DMS79 (cell line): Measurements from ENCODE around the gene DRC3.
"Not testable (repeated sequence)": the region's sequence is repeated elsewhere in the genome, so short reads cannot be mapped to it uniquely, and the experiment has no call there.

ENCODE experiments used
- DNase-seq: peaks from one replicate; lab custom pipeline; 2025; lab: John Stamatoyannopoulos, UW

DRC3 gene

GRCh38 chr17:17993366-17993765 is 20.7 kb downstream of the DRC3 start:
- DNase-seq, result no peak

DNA sequence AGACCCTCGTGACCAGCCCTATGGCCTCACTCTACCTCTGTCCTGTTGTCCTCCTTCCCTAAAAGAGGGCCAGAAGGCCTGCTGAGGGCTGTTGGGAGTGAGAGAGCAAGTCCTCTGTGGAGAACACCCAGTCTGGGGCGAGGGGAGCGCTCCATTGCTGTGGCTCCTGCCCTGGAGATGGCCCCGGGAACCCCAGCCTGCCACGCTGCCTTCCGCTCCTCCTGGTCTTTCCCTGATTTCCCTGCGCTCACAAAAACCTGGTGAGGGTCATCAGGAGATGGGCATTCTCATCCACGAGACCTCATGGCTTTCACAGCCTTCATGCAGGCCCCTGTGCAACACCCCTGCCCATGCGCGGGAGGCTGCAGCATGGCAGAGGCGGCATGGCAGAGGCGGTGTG is 21.2 kb downstream of the DRC3 start:
- no peak for DNase-seq

DNA sequence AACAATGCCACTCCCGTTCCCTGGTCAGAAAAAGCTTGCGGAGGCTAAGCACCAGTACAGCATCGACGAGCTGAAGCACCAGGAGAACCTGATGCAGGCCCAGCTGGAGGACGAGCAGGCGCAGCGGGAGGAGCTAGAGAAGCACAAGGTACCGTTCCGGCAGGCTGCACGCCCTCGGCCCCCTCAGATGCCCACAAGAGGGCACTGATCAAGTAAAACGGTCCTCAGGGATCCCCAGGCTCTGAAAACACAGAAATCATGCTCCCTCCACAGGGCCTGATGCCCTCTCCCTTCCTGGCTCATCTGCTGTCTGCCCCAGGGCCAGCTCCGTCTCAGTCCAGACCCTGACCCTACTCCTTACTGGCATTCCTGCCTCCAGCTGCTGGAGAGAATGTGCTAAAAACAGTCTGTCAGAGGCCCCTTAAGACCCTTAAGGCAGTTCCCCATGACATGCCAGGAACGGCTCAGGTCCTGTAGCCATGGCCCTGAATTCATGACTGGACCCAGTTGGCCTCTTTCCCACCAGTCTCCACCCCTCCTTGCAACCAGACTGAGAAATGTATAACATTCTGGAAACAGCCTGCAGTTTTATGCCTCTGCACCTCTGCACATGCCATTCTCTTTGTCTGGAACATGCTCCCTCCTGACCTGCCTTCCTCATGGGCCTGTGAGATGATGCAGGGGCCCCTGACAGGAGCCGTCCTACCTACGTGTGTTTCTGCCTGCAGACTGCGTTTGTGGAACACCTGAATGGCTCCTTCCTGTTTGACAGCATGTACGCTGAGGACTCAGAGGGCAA is 21.8 kb downstream of the DRC3 start:
- no peak for DNase-seq

GRCh38 chr17:17995887-17996286 is 23.2 kb downstream of the DRC3 start:
- DNase-seq, result not testable (repeated sequence)

DNA sequence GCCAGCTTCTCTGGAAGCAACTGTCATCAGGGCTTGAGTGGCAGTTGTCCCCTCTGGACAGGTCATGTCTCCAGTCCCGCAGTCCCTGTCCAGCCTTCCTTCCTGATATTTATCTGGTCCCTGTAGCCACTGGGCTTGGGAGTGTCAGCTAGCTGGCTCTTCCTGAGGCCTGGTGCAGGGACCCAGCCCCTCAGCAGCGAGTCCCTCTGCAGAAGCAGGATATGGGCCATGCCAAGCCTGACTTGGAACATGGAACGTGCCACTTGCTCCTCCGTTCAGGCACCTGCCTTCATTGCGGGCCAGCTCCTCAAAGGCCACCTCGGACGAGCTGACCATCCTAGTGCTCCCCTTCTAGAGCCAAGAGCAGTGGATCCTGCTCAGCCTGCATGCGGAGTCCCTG is 26.3 kb downstream of the DRC3 start:
- DNase-seq, result no peak

- DNase-seq, result no peak
Observed at GRCh38 chr17:17999364-18000029, 26.8 kb downstream of the DRC3 start.

GRCh38 chr17:18000030-18000408 is 27.4 kb downstream of the DRC3 start:
- DNase-seq, result no peak

DNA sequence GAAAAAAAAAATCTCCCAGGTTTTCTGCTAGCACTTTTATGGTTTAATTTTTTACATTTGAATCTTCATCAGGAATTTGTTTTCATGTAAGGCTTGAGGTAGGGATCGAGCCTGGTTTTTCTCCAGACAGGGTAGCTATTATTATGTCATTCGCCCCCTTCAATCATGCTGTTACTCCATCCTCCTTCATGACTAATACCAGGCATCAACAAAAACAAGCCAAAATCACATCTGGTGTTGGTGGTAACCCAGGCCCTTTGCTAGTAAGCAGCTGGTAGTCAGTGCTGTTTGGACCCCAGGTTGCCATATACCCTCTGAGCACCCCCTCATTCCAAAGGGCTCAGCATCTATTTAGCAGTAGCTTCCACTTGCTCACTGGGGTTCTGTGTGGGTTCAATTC is 29.5 kb downstream of the DRC3 start:
- no peak for DNase-seq

DNA sequence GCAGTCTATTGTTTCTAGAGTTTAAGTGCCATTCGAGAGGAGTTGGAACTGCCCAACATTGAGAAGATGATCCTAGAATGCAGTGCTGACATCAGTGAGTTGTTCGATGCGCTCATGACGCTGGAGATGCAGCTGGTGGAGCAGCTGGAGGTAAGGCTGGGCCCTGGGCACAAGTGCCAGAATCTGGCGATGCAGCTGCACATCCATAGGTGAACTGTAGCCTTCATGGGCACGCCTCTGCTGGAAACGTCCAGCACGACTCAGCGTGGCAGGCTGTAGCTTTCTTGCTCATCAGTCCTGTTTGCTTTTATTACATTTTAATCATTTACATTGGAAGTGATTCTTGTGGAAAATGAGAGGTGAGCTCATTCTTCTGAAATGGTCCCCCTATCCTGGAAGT is 31.7 kb downstream of the DRC3 start:
- peak; percentile 30 for DNase-seq

DNA sequence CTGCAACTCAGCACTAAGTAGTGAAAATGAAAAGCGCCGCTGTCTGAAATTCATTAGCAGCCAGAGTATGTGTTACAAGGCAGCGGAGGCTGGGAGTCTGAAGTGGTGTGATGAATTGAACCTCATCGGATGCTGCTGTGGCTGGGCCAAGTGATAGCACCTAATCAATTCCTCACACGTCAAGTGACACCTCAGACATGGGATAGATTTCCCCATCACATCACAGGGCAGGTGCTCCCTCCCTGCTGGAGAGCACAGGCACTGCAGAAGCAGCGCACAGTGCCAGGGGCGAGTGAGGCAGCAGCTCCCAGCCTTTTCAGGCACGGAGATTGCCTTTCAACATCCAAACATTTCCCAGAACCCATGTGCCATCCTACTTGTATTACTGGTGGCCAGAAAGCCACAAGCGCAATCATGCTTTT is 32.2 kb downstream of the DRC3 start:
- no peak for DNase-seq

DNA sequence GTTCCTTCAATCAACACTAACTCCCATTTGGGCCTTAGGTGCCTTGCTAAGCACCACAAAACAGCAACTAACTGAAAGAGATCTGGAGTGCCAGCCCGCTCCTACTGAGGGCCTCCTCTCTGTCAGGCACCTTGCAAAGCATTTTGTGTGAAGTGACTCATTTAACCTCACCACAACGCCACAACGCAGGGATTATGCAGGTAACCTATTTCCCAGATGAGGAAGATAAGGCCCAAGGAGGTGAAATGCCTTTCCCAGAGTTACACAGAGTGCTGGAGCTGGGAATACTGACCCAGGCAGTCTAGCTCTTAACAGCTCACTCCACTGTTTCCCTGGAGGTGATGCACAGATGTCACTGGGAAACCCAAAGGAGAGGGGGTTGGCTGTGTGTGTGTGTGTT is 32.8 kb downstream of the DRC3 start:
- DNase-seq, result no peak

- DNase-seq, result no peak
Observed at GRCh38 chr17:18006495-18007239, 34.0 kb downstream of the DRC3 start.

DNA sequence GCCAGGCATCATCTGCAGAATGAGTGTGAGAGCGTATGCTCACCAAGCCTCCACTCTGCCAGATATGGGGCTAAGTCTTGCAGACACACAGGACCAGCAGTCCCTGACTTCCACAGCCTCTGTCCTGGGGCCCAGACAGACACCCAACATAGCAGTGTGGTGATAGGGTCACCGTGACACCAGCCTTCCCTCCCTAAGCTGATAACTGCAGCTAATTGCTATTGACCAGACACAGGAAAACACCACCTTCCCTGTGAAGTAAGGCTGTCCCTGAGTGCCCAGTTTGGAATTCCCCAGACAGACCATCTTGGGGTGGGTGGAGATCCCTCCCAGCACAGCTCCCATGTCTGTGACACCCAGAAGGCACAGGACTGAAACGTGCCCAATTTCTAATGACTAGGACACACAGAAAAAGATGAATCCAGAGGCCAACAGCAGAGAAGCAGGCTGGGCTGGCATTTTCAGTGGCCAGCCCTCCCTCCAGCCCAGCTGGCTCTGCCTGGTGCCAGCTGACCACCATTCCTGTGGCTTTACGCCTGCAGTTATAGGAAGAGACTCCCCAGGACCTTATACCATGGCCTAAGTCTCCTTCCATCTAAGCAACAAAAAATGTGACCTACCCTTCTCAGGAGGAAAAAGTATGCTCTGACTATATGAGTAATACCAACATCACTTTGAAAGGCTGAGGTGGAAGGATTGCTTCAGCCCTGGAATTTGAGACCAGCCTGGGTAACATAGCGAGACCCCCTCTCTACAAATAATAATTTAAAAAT is 36.0 kb downstream of the DRC3 start:
- no peak for DNase-seq

DNA sequence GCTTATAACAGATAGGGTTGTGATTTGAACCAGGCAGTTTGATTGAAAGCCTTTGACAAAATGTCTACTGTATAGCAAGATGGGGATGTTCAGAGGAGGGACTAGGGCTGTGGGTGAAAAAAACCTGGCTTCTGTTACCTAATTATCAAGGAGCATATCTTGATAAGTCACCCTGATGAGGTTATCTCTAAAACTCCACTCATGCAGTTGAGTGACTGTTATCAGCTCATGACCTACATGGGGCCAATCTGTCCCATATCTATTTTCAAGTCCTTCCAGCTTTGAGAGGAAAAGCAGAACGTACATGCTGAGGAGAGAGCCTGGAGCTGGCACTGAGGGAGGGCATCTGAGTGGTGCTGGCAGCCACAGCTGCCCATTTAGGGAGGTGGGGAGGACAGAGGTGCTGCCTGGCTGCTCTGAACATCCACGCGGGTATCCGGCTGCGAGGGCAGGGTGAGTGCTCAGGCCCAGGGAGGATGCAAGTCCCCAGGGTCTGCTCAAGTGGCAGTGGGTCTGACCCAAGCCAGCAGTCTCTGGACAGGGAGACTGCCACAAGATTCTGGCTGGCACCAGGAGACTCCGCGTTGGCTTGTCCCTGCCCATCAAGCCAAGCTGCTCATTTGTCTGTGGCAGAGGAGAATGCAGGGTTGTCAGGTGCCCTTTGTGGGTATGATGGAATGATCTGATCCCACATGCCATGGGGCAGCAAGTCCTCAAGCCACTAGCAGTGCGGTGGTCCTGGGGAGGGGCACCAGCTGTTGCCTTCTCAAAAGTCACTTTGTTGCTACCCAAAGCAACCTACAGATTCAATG is 37.2 kb downstream of the DRC3 start:
- no peak for DNase-seq

DNA sequence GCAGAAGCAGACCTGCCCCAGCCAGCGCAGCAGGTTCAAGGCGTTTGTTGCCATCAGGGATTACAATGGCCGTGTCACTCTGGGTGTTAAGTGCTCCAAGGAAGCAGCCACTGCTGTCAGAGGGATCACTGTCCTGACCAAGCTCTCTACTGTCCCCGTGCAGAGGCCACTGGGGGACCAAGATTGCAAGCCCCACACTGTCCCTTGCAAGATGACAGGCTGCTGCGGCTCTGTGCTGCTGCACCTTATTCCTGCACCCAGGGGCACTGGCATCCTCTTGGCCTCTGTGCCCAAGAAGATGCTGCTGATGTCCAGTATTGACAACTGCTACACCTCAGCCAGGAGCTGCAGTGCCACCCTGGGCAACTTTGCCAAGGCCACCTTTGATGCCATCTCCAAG is 38.6 kb downstream of the DRC3 start:
- no peak for DNase-seq

GRCh38 chr17:18014006-18014405 is 41.3 kb downstream of the DRC3 start:
- no peak for DNase-seq

DNA sequence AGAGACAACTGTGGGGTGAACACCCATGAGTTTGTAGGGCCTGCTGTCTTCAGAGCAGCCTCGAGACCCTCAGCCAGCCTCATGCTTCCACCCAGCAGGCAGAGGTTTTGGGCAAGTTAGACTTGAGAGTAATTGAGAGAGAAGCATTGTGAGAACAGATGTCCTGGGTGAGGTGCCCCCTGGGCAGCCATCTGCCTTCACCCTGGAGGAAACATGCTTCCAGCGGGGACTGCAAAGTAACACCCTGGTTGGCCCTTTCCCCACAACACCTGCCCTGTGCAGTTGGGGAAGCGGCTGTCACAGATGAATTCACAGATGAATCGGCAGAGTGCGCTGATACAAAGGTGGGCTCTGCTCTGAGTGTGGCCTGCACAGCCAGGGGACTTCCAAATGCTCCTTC is 42.9 kb downstream of the DRC3 start:
- DNase-seq, result no peak

DNA sequence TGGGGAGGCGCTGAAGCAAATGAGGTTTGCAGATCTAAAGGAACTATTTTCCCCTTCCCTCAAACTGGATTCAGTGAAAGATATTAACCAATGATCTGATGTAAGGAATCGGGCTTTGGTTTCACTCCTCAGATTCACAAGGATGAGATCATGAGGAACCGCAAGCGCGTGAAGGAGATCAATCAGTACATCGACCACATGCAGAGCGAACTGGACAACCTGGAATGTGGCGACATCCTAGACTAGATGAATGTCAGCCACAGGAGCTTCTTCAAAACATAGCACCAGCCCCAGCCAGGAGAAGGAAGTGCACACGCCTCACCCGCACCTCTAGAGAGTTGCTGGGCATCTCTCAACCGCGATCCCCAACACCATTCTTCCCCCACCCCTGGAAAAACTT is 43.8 kb downstream of the DRC3 start:
- DNase-seq, result no peak

DNA sequence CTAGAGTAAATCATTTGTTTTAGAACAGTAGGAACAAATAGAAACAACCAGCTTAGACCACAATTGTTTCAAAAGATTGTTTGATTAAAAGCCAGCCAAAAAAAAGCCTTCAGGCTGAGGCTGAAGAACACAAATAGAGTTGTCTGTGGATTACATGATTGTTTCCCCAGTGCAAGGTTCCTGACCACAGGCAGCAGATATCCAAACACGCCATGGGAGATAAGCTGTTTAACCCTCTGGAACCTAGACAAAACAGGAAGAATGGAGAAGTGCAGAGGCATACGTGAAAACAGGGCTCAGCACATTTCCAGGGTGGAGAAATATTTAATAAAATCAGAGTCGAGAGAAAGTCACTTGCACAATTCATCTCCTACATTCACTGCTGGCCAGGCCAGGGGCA is 45.3 kb downstream of the DRC3 start:
- DNase-seq, result no peak

- DNase-seq, result no peak
Observed at GRCh38 chr17:18018411-18018921, 45.8 kb downstream of the DRC3 start.

GRCh38 chr17:18019838-18020154 is 47.1 kb downstream of the DRC3 start:
- no peak for DNase-seq
